Inflammatory macrophage (primary cell): ENCODE measurements around the gene FAM177B.
A peak's percentile ranks its signal among the peaks of the same experiment; 100 is the strongest.

ENCODE experiments used
- DNase-seq, 2 donors: peaks; one replicate each; pipeline ENCODE4 v3.0.0-alpha.2; 2020 to 2022
- total RNA-seq, 18 experiments: gene quantifications; one replicate each; lab custom pipeline; 2026; ENCODE audit warnings: mixed read lengths in 6 of 18, inconsistent platforms in 2 of 18; lab: John Stamatoyannopoulos, UW

FAM177B gene
- total RNA-seq = 0 to 3.2 (median 0.28) reads per million in 18 experiments

DNA sequence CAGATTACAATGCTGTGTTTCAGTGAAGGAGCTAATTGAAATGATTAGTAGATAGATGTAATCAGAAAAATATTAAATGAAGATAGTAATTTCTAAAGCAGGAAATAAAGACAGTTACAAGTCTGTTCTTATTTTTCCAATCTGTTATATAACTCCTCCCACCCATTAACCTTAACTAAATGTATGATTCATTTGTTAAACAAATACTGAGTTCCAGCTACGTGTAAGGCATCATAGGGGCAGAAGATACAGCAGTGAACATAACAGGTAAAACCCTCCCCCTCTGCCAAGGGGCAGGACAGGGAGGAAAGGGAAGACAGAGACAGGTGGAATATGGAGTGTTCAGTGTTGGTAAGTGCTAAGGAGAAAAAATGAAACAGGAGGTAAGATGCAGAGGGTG is at the start of gene FAM177B:
TSS of gene FAM177B (plus strand) at position 231 of the 400 bp plus-strand sequence. CDS start 9,344 bp downstream, outside the sequence.
- DNase-seq = no peak

DNA sequence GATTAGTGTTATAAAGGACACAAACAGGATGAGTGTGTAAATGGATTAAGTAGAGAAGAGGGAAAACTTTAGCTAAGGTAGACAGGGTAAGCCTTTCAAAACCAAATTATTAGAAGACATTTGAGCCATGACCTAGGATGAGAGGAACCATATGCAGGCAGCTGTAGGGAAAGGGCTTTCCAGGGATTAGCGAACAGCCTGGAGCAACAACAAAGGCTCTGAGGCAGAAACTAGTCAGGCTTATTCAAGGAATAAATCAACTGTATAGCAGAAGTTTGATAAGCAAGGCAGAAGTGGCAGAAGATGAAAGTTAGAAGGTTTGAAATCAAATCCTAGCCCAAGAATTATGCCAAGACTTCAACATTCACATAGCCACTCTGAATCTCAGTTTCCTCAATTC is 46.0 kb upstream of the FAM177B start:
- no peak for DNase-seq

DNA sequence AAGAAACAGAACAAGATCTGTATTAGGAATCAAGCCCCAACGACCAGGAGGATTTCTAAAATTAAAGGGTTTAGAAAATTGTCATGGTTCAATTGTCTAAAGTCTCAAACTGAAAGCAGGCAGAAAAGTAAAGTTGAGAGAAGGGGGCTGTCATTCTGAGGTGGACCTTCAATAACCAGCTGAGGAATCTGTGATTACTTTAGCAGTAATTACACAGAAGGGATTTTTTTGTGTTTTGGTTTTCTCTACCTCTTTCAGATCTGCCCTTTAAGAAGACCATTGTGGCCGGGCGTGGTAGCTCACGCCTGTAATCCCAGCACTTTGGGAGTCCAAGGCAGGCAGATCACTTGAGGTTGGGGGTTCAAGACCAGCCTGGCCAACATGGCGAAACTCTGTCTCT is 42.1 kb upstream of the FAM177B start:
- DNase-seq = no peak

DNA sequence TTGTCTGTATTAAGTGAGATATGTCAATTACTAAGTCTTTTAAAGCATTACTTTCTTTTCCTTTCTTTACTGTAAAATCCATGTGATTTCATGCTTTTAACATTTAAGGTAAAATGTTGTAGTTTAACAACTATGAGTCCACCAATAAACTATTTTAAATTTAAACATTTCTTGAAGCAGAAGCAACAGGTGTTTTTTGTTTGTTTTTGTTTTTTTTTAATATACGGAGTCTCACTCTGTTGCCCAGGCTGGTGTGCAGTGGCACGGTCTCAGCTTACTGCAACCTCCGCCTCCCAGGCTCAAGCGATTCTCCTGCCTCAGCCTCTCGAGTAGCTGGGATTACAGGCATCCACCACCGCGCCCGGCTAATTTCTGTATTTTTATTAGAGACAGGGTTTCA is 40.3 kb upstream of the FAM177B start:
- no peak for DNase-seq

GRCh38 chr1:222697203-222697602 is 39.8 kb upstream of the FAM177B start:
- no peak for DNase-seq

DNA sequence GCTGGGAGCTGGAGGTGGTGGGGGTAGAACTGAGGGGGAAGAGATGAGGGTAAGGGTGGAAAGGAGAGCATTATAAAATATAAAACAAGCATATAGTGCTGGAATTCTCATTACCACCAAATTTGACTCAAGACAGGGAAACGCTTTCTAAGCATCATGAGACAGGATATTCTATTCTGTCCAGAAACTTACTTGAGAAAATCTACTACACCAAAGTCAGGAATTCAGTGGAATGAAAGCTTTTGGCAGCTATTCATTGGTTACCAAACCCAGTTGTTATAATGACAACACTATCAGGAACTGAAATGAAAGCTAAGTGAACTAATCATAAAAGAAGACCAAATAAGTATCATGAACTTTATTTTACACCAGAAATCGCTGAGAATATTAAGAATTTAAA is 39.2 kb upstream of the FAM177B start:
- no peak for DNase-seq

- no peak for DNase-seq
Observed at GRCh38 chr1:222702210-222702609, 34.8 kb upstream of the FAM177B start.

- no peak for DNase-seq
Observed at GRCh38 chr1:222704260-222704659, 32.7 kb upstream of the FAM177B start.

DNA sequence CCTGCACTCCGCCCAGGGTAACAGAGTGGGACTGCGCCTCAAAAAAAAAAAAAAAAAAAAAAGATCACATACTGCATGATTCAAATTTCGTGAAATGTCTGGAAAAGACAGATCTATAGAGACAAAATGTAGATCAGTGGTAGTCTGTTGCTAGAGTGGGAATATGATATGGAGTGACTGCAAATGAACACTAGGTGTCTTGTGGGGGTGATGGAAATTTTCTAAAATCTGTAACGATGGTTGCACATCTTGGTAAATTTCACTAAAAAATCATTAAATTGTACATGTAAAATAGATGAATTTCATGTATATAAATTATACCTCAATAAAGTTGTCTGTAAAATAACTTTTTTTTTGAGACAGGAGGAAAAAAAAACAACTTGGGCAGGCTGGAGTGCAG is 30.2 kb upstream of the FAM177B start:
- no peak for DNase-seq

DNA sequence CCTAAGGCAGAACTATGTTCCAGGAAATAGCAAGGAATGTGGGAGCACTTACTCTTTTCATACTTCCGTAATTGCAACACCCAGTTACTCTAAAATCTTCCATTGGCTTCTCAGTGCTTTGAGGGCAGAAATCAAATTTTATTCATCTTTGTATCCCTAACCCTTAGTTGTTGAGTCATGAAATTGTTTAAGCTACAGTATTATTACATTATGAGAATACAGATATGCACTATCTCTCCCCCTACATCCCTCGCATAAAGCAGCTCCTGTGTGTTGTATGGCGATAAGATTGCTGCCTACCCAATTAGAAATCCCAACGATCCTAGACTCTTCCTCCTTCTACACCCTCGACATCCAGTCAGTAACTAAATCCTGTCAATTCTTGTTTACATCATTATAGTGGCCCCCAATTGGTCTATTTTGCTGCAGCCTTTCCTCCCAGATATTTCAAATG is 27.3 kb upstream of the FAM177B start:
- no peak for DNase-seq

DNA sequence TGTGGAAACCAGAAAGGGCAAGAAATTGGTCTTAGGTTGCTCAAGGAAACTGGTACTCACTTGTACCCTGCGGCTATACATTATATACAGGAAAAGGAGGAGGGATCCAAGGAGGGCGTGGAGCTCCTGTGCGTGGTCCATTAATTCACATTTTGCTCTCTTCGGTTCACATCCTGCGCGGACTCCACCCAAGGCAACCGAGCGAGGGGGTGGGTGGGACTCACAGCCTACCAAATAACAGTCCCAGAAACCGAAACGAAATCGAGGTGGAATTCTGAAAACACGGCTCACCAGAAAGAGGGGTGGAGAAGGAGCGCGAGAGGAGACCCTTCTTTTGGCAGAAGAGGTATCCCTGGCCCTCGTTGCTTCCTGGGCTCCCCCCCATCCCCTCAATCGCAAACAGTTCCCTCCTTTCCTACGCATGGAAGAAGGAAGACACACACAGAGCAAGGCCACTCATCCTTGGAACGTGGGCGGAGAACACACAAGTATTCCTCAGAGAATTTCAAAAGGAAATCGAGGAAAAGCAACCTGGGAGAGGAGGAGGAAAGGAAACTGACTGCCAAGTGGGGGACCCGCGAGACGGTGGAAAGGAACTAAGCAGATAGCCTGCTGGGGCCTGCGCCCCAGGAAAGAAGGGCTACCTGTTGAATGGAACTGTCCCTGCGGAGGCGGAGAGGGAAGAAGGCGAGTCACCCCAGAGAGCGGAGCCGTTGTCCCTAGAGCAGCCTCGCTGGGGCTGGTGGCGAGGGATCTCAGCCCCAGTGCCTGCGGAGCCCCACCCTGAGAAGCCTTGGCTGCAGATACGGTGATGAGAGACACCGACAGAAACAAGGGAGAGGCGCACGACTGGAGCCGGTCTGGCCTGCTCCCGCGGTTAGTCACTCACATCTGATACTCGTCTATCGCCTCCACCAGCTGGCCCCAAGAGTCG is 25.4 kb upstream of the FAM177B start:
- DNase-seq = peak; percentile 40 to 48

DNA sequence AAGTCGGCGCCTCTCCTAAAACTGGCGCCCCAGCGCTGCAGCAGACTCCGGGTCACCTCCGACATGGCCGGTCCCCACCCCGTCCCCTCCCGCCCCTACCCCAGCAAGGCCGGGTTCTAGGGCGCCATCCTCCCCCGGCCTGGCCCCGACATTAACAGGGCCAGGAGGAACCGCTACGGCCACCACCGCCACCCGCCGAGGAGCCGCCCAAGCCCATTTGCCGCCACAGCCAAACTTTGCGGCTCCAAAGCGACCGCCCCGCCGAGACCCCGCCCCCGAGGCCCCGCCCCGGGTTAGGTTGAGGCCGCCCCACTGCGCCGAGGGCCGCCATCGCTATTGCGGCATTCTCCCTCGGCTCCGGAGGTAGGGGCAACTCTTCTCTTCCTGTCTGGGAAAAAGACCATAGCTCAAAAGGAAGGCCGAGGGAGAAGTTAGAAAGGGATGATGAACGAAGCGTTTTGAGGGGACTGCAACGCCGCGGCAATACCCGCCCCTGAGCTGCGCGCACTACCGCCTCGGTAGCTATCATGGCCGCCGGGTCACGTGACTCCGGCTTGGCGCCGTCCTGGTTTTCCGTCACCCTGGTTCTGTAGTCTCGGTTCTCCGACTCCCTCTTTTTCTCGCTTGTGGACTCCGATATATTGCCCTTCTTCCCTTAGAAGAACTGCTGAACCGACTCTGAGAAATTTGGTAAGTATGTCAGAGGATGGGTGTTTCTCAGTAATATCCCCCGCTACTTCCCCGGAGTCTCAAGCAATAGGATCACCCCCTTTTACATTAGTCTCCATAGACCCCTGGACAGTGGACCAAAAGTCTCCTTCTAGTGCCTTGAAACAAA is 24.5 kb upstream of the FAM177B start, which contains the start of the genes AIDA and BROX:
TSS of gene AIDA (minus strand) at position 239 of the 838 bp plus-strand sequence. CDS start at position 65, 174 bp downstream.
TSS of gene BROX (plus strand) at position 312 of the 838 bp plus-strand sequence. CDS start 3,136 bp downstream, outside the sequence.
- peak; percentile 86 to 91 for DNase-seq

DNA sequence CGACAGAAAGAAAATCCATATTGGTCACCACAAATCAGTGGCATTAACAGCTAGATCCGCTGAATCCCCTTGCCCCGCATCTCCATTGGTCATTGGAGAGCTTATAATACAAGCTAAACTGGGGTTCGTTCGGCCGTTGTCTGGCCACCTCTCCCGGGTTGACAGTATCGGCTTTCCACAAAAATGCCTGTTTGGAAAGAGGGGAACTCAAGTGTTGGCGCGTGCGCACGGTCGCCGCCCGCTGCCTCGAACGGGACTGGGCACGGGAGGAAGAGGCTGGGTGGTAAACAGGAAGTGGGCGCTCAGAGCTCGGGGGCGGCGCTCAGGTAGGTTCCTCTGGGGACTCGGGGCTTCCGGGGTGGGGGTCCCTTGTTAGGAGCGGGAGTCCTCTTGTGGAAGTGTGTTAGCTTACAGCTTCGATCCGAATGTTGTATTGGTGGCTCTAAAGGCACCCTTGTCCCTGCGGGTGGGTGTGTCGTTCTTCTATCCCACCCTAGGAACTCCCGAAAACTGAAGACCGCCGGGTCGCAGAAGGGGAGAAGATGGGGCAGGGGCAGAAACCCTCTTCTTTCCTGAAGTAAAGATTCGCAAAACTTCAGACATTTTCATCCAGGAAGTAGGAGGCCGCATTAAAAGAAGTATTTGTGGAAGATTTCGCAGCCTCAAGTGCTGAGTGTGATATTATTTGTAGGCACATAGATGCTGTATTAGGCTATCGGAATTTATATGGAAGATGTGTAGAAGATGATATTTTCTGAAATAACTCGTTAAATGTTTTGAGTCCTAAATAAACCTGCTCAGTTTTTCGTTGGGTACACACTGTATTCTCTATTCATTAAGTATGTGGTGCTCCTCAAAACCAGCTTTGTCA is 23.7 kb upstream of the FAM177B start:
- DNase-seq = peak; percentile 92 to 94

- no peak for DNase-seq
Observed at GRCh38 chr1:222716393-222716792, 20.6 kb upstream of the FAM177B start.

DNA sequence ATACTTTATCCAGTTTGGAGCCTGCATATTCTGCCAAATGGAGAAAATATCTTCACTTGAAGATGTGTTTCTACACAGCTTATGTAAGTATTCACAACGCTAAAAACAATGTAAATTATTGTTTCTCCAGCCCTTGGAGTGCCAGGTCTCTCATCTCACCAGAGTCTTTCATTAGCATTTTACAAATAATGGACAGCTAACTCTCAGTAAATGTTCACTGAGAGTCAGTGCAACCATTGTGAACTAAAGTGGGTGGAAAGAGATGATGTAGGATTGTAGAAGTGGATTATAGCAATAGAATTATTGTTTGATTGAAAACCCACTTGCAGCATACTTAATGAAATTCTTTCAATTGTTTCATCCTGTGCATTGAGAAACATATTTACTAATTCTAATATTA is 8.3 kb upstream of the FAM177B start:
- no peak for DNase-seq

- no peak for DNase-seq
Observed at GRCh38 chr1:222730866-222731265, 6.1 kb upstream of the FAM177B start.

GRCh38 chr1:222732216-222733159 is 4.5 kb upstream of the FAM177B start:
- DNase-seq = peak in 1 of 2 donors; percentile 35

GRCh38 chr1:222734740-222735139 is 2.3 kb upstream of the FAM177B start:
- no peak for DNase-seq

GRCh38 chr1:222736470-222736869 is 532 bp upstream of the FAM177B start:
- DNase-seq = no peak

- no peak for DNase-seq
Observed at GRCh38 chr1:222739465-222739864, 2.5 kb downstream of the FAM177B start.

GRCh38 chr1:222739929-222740328 is 2.9 kb downstream of the FAM177B start:
- no peak for DNase-seq
